T-helper 2 cell (primary cell): ENCODE data around the gene SYNRG.
A peak's percentile ranks its signal among the peaks of the same experiment; 100 is the strongest.

Source experiments
- DNase-seq, 5 experiments: peaks; one replicate each; pipeline versions ENCODE4 v3.0.0 to v3.0.0-alpha.2; 2012 to 2022

The SYNRG gene

DNA sequence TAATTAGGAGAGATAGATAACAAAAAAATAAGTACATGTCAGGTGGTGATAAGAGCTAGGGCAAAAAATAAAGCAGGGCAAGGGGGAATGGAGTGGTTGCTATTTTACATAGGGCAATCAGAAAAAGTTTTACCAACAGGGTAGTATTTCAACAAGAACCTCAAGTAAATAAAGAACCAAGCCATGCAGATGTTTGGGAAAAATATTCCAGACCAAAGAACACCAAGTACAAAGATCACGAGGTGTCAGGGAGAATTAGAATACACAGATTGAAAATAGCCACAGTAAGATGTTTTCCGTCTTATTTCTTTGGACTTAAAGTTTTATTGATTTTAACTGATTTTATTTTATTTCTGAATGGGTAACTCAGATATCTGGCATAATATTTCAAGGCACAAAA is 11.1 kb downstream of the SYNRG start:
- DNase-seq: no peak

DNA sequence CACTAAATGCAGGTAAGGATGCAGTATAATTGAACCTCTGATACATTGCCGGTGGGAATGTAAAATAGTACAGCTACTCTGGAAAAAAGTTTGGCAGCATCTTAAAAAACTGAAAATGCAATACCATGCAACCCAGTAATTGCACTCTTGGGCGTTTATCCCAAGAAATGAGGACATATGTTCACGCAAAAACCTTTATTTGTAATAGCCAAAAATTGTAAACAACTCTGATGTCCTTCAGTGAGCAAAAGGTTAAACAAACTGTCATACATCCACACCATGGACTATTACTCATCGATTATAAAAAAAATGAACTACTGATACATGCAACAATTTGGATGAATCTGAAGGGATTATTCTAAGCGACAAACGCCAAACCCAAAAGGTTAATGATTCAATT is 16.9 kb downstream of the SYNRG start:
- DNase-seq: no peak

DNA sequence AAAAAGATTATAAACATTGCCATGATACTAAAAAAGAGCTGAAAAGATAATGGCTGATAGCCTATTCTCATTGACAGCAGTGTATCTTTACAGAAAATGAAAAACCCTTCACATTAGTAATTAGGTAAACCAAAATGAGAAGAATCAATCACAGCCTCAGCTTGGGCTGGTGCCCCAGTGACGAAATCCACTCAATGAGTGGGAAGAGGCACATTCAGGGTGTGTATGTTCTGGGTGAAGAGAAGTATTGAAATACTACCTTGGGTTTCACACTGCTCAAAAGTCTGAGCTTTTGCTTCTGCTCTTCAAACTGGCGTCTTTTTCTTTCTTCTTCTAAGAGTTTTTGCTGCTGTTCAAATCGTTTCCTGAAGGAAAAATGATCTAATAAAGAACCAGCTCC is 24.2 kb downstream of the SYNRG start:
- no peak for DNase-seq

DNA sequence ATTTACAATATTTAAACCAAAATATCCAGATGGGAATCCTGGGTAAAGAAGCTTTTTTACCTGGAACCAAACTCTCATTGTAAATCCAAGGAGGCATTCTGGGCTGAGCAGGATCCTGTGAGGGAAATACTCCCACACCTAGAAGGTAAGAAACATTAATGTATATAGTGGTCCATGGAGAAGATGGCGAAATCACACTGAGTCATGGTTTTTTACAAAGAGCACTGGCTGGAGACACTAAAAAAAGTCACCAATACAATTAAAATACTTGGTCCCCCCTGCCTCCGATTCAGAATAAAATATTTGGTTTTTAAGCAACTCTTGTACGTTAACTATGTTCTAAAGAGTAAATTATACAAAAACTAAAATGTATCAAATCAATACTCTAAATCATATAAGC is 32.9 kb downstream of the SYNRG start:
- DNase-seq: no peak

DNA sequence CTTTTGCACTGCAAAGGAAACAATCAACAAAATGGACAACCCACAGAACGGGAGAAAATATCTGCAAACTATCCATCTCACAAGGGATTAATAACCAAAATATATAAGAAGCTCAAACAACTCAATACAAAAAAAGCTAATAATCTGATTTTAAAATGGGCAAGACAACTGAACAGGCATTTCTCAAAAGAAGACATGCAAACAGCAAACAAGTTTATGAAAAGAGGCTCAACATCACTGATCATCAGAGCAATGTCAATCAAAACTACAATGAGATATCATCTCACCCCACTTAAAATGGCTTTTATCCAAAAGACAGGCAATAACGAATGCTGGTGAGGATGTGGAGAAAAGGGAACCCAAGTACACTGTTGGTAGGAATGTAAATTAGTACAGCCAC is 34.8 kb downstream of the SYNRG start:
- DNase-seq: no peak

DNA sequence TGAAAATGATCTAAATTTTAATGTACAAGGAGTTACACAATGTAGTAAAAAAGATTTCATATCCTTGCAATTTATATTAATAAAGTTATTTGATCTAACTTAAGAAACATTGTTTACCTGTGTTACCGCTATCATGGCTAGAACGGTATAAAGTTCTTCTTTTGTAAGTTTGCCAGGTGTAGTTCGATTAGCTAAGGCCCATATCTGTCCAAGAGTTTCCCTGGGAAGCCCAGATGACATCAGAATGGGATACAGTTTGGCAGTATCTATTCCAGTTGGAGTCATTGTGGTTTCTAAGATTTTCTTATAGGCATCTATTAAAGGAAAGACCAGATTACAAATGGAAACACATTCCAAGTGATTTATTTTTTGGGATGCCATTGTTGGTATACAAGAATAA is 37.5 kb downstream of the SYNRG start:
- DNase-seq: no peak

DNA sequence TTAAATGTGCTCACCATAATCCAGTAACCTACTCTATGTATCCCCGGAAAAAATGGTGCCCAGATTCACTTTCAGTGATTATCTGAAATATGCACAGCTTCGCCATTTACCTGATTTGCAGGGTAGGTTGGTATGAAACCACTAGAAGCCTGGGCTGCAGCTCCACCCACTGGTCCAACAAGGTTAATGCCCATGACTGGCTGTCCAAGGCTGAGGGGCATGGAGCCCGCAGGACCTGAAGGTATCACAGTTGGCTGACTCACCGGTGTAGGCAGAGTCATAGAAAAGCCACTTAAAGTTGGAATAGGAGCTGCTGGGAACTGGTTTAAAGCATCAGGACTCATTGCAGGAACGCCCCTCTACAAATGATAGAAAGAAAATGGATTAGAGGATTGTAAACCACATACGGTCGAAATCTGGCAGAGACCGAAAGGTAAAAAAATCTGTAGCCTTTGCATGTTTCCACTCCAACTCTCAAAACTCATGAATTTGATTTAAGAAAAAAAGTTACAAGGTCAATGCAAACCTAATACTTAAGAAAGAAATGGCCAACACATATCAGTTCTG is 38.6 kb downstream of the SYNRG start:
- DNase-seq: peak in 1 of 5 experiments; percentile 19

DNA sequence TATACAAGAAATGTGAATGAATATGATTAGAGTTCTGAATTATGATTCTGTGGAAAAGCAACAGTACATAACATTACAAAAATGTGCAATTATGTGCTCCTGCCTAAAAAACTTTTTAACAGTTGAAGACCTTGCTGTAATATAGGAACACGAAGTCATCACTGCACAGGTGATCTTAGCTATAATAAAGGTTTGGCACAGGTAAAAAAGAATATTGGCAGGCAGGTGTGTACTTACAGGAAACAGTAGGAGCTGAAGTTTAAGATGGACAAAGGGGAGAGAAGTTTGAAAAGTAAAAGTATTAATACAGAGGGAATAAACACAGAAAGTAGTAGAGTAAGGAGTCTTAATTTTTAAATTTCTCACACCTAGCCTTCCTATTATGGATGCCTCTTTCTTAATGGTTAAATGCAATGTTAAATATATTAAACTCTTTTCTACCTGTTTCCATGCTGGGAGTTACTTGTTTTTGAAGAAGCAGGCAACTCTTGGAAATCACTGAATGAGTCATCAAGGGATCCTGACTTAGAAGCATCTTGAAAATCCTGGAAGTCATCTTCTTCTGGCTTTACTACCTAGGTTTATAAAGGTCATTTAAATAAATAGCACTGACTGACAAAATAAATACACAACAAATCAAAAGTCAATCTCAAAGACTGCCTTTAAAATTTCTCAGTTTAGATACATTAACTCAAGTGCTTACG is 40.7 kb downstream of the SYNRG start:
- DNase-seq: no peak

DNA sequence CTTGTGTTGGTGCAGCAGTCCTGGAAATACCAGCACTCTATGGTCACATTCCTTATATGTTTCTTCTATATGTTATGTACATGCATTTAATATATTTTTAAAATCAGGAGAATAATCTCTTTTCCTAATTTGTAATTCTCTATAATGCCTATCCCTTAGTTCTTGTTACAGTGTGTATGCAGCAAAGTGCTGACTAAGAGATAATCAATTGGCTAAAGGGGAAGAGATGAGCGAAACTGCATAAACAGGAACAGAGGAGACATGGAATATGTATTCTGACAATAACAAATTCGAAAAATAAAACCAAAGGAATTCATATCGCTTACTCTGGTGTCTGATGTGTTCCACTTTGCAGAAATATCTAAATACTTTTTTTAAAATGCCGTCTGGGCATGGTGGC is 41.7 kb downstream of the SYNRG start:
- no peak for DNase-seq

DNA sequence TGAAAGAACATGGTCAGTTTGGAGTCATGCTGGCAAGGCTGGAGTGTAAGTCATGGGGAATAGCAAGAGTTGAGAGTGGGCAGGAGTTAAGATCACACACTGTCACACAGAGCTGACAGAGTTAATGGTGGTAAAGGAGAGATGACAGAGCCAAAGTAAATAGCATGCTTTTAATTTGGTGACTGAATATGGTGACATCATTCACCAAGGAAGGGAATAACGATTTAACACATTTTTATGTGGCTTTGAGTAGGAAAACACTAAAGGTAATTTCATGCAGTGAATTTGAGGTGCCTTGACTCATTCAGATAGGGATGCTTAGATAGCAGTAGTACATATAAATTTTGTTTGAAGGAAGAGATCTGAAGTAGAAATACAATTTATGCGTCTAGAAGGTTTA is 42.1 kb downstream of the SYNRG start:
- DNase-seq: no peak

DNA sequence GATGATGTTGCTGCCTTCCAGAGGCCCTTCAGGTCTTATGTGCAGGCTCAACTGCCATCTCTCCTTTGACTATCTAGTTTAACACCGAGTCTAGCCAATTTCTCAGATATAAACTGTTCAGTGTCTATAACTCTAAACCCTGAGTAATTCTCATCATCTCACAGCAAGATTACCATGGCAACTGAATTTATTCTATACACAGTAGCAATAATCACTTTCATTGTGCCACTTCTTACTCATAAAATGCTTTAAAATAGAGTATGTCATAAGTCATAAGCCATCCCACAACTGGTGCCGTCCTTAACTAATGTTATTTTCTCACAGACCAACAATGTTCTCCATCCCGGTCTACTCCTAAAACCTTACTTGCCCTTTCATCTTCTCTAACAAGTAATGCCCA is 45.0 kb downstream of the SYNRG start:
- no peak for DNase-seq

DNA sequence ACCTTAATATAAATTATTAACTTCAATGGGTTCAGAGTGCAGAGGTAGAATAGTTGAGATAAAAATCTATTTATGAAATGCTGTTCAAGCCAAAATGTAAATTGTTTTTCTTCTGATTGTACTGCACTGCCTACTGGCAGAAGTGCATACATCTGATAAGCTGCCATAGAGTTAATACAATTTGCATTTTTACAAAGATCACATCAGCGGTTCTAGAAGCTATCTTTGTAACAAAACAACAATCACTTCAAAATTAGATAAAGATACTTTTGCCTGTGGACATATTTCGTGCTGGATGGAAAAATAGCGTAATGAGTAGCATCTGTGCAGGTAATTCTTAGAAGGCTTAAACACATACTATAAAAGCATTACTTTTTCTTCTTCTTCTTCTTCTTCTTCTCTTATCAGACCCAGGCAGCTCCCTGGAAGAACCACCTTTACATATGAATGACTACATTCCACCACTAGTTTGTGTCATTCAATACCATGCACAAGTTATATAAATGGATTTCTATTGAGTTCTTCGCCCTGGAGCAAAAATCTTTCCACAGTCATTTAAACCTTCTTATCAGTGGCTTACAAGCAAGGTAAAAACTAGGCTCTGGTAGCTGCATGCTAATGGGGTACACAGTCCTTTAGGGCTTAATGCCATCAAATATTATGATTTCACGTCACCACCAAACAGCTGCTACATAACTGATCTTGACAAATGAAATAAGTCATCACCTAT is 47.0 kb downstream of the SYNRG start:
- DNase-seq: no peak

DNA sequence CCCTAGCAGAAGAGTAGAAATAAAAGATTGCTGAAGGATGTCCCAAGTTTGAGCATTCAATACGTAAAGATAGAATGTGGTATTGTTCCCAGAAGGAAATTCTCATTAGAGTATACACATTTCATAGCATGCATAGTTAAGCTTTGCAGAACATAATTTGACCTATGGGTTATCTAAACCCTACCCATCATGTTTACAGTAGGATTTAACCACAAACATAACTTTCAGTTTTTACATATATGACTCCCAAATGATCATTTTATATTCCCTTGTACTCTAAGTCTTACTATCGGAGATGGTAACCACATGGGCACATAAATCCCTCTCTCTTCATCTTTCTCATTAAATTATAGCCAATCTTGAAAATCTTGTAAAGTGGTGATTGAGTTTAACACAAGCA is 50.9 kb downstream of the SYNRG start:
- no peak for DNase-seq

DNA sequence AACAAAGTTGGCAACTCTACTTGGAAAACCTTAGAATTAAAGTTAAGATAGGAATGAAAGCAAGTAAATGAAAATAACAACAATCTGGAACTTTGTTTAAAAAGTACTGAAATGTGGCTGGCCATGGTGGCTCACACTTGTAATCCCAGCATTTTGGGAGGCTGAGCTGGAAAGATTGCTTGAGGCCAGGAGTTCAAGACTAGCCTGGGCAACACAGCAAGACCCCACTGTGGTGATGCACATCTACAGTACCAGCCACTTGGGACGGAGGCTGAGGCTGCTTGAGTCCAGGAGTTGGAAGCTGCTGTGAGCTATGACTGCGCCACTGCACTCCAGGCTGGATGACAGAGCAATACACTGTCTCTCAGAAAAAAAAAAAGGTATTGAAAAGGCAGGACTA is 51.7 kb downstream of the SYNRG start:
- DNase-seq: no peak

DNA sequence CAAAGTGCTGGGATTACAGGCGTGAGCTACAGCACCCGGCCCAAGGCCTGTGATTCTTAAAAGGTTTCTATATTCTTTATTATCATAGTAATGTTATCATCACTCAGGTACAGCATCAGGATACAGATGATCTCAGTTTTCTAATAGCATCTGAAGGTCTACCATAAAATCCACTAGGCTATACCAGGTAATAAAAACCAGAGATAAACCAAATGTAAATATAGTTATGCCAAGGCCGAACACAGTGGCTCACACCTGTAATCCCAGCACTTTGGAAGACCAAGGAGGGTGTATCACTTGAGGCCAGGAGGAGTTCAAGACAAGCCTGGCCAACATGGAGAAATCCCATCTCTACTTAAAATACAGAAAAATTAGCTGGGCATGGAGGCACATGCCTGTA is 53.8 kb downstream of the SYNRG start:
- no peak for DNase-seq

DNA sequence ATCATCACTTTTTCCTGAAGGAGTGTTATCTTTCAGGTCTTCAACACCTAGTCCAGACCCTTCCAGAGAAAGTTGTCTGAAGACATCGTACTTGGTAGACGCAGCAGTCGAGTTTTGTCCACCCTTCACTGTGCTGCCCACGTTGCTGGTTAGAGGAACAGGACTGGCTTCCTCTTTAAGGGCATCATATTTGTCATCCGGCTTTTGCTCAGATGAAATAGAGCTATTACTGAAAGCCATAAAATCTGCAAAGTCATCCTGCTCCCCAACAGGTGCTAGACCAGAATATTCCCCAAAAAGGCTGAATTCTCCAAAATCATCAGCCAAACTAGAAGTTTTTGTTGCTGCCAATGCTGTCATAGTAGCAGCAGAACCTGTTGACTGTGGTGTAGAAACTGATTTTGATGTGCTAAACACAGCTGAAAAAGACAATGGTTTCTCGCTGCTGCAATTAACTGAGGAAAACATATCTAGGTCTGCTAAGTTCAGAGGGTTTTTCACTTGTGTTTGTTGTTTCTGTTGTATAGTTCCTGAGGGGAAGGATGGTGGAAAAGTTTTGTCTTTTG is 55.7 kb downstream of the SYNRG start:
- no peak for DNase-seq

DNA sequence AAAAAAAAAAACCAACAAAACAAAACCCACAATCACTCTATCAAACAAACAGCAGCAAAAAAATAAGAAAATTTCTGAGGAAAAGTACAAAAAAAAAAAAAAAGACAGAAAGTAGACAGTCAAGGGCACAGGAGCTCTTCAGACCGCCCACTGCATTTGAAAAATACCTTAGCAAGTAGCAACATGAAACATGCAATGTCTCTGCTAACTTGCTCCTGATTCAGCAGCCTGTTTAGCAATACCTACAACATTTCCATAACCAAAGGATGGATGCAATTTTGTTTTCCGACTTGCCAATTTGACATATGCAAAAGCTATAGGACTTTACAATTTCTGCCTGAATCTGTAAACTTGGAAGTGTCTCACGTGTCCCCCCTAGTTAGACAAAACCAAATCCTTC is 57.4 kb downstream of the SYNRG start:
- no peak for DNase-seq

DNA sequence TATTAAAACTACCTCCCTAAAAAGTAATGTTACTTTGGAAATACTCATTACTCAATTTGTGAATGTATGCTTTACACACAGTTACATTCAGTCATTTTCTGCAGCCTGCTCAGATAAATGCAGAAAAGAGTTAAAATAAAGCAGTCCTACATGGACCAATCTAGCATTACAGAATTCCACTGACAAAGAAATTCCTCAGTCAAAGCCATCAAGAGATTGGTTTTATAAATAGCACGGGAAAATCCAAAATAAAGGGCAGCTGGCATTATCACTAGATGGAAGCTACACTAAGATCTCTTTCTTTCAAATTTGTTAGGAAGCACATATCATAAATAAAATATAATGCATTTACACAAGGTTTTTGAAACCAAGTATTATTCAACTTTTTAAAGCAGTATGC is 61.2 kb downstream of the SYNRG start:
- DNase-seq: no peak

DNA sequence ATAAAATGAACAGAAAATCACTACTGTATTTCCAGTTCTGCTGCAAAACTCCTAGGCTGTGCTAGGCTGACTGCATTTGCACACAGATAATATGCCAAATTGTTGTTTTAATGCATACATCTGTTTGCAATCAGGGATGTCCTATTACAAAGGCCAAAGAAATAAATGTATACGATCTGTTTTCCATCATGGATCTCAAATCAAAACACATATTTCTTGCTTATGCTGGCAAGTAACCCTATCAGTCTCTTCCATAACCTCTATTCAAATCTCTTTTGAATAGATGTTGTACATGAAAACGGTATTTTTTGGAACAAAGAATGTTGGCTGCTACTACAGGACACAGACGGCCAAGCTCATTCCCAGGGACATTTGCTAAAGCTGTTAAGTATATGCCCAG is 62.9 kb downstream of the SYNRG start:
- no peak for DNase-seq

DNA sequence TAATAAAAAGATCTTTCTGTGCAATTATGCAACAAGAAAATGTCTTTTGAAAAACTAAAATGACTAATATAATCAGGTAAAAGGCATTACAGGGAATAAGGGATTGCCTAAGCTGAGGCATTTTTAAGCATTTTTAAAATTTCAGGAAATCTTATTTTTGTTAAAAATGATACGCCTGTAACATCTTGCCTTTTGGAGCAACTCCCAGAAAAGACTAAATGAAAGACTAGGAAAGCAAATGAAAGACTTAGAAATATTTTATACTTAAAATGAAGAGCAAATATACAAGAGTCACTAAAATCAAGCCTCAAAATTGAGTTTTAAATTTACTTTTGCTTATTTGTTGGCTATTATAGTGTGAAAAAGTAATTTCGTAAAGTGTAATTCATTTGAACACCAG is 63.7 kb downstream of the SYNRG start:
- DNase-seq: no peak

DNA sequence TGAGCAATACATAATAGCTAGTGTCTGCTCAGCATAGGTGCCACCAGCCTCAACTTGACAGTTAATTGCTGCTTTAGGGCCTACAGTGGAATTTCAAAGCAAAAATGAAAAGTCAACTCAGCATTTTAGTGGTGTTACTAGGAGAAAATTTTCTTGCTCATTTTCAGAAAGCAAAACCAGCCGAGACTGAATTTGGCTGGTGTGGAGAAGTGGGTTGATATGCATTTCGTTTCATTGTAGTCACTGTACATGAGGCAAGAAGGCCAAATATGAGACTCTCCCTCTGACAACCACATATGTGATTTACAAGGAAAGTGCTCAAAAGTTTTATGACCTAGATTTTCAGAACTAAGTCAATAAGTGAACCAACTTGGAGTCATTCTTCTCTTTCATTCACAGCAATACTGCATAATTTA is 65.6 kb downstream of the SYNRG start:
- DNase-seq: no peak

DNA sequence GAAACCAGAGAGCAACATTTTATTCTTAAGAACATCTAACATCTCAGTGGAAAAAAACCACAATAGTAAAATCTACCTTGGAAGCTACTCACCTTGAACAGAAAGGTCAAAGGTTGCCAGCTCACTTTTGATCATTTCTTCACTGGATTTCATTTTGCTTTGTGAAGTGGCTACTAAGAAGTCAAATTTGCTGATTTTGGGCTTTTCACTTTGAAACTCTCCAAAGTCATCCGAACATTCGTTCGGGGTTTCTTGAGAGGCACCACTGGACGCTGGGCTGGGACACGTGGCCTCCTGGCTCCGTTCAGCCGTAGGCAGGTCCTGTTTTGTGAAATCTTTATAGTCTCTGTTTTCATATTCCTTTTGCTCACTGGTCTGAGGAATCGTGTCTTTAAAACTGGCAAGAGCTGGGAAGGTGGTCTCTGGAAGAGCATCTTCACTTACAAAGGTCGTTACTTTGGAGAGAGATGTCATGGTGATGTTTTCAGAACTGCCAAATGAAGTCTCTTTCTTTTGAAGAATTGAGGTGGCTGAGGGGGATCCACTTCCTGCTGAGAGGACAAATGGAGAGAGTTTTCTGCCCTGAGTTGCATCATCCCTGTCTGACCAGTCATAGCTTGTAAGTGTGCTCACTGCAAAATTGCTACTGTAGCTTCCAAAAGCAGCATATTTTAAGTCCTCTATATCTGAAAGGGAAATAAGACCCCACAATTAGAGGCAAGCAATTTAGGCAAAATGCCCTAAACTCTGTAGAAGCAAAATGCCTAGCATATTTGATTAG is 67.1 kb downstream of the SYNRG start:
- DNase-seq: no peak

DNA sequence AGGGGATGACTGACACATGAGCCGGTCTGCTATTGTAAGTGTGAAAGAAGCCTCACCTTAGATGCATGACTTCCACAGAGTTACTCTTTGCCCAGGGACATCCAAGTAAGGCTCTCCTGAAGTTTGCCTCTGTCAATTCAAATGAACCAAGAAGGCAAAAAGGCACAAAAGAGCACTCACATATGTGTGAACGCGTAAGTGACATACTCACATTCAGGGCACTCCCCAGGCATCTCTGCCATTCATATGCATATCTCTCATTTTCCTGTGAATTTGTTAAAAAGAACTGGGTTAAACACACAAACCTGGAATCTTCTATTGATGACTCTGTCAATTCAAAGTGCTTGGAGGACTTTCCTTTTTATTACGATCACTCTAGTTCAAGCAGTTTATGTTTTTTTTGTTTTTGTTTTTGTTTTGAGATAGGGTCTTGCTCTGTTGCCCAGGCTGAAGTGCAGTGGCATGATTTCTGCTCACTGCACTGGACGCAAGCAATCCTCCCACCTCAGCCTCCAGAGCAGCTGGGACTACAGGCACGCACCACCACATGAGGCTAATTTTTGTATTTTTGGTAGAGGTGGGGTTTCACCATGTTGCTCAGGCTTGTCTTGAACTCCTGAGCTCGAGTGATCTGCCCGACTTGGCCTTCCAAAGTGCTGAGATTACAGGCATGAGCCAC is 70.1 kb downstream of the SYNRG start:
- no peak for DNase-seq
